HG02938 (cell line): ENCODE measurements around the gene RSKR.
"Not testable (repeated sequence)": the region's sequence is repeated elsewhere in the genome, so short reads cannot be mapped to it uniquely, and the experiment has no call there.

ENCODE experiments used
- ATAC-seq: cut with Tn5 transposase; IDR thresholded peaks from one replicate; pipeline ENCODE4 v1.9.1; 2021; ENCODE audit warnings: mild to moderate bottlenecking, moderate library complexity; ENCODE audit not compliant: unreplicated experiment

The RSKR gene

GRCh38 chr17:28623696-28624095 lies 9.7 kb upstream of the RSKR start:
- ATAC-seq = no peak

- ATAC-seq = no peak
Observed at GRCh38 chr17:28622186-28622585, 8.2 kb upstream of the RSKR start.

- ATAC-seq = no peak
Observed at GRCh38 chr17:28620010-28620409, 6.0 kb upstream of the RSKR start.

GRCh38 chr17:28618464-28618863 lies 4.5 kb upstream of the RSKR start:
- ATAC-seq = no peak

GRCh38 chr17:28616281-28616680 lies 2.3 kb upstream of the RSKR start:
- ATAC-seq = no peak

- ATAC-seq = no peak
Observed at GRCh38 chr17:28615260-28615940, 1.4 kb upstream of the RSKR start.

GRCh38 chr17:28612936-28613872 lies 781 bp downstream of the RSKR start:
- no peak for ATAC-seq

- no peak for ATAC-seq
Observed at GRCh38 chr17:28612531-28612930, 1.5 kb downstream of the RSKR start.

- ATAC-seq = no peak
Observed at GRCh38 chr17:28610376-28610775, 3.6 kb downstream of the RSKR start.

- not testable (repeated sequence) for ATAC-seq
Observed at GRCh38 chr17:28604031-28604430, 10.0 kb downstream of the RSKR start.

GRCh38 chr17:28599311-28600184 lies 14.4 kb downstream of the RSKR start:
- peak; percentile 37 for ATAC-seq

- peak; percentile 74 for ATAC-seq
Observed at GRCh38 chr17:28598799-28599310, 15.1 kb downstream of the RSKR start, which contains the start of gene SPAG5. TSS of gene SPAG5 (minus strand) at chr17:28599025. CDS start at chr17:28598946, 79 bp downstream.

- peak; percentile 5 for ATAC-seq
Observed at GRCh38 chr17:28598389-28598788, 15.6 kb downstream of the RSKR start.

- no peak for ATAC-seq
Observed at GRCh38 chr17:28597606-28598383, 16.2 kb downstream of the RSKR start.

GRCh38 chr17:28592260-28592659 lies 21.7 kb downstream of the RSKR start:
- ATAC-seq = no peak

GRCh38 chr17:28585851-28586250 lies 28.1 kb downstream of the RSKR start:
- ATAC-seq = no peak

GRCh38 chr17:28584434-28584833 lies 29.6 kb downstream of the RSKR start:
- ATAC-seq = no peak

- ATAC-seq = no peak
Observed at GRCh38 chr17:28582513-28582912, 31.5 kb downstream of the RSKR start.

GRCh38 chr17:28580959-28581358 lies 33.0 kb downstream of the RSKR start:
- no peak for ATAC-seq

- ATAC-seq = no peak
Observed at GRCh38 chr17:28579526-28579925, 34.5 kb downstream of the RSKR start.
